WTC11 (cell line): ENCODE data around the gene OTUD3. TPM values are rescaled to one million over a fixed set of nuclear protein-coding genes. Genes with fewer than 3 reads are reported as not detected.

Experiments
- ATAC-seq: fragments of 200-7000 bp; cut with Tn5 transposase; 2 replicates; pipeline ENCODE4 v1.10.0; 2021; ENCODE audit warnings: mild to moderate bottlenecking, moderate library complexity
- CTCF ChIA-PET: fragments of 300-600 bp; sonication (Branson Sonifier 250); formaldehyde crosslinking; loops from one replicate; lab custom pipeline; 2021; ENCODE audit warnings: antibody characterized with exemption; lab: Charles Lee
- POLR2A ChIA-PET: fragments of 350-600 bp; sonication (Branson Sonifier 250); formaldehyde crosslinking; loops from one replicate; lab custom pipeline; 2021; ENCODE audit warnings: antibody characterized with exemption; lab: Charles Lee
- DNase-seq: peaks from one replicate; pipeline ENCODE4 v3.0.0; 2021; ENCODE audit warnings: low spot score
- H3K27ac Mint-ChIP-seq: 2 replicates; pipeline ENCODE4 v1.8.0; 2021; ENCODE audit warnings: mixed read lengths
- H3K27me3 Mint-ChIP-seq: 2 replicates; pipeline ENCODE4 v1.8.0; 2021; ENCODE audit warnings: low read depth, mild to moderate bottlenecking, moderate library complexity, mixed read lengths
- H3K36me3 Mint-ChIP-seq: 2 replicates; pipeline ENCODE4 v1.8.0; 2021; ENCODE audit warnings: mixed read lengths
- H3K4me1 Mint-ChIP-seq: 2 replicates; pipeline ENCODE4 v1.8.0; 2022; ENCODE audit warnings: mixed read lengths
- H3K4me3 Mint-ChIP-seq: 2 replicates; pipeline ENCODE4 v1.8.0; 2021; ENCODE audit warnings: mild to moderate bottlenecking, moderate library complexity, mixed read lengths
- H3K9me3 Mint-ChIP-seq: 2 replicates; pipeline ENCODE4 v1.8.0; 2021; ENCODE audit warnings: mixed read lengths
- CREB1 ChIP-seq: sonication (generic); formaldehyde crosslinking; IDR thresholded peaks from 2 replicates; pipeline ENCODE4 v1.8.0; 2023; ENCODE audit warnings: mild to moderate bottlenecking, missing genetic modification reagents
- CREM ChIP-seq: sonication (generic); formaldehyde crosslinking; IDR thresholded peaks from 2 replicates; pipeline ENCODE4 v1.8.1; 2022; ENCODE audit warnings: mild to moderate bottlenecking, missing genetic modification reagents, moderate library complexity
- EMX1 ChIP-seq: fragments of 250-450 bp; sonication (Bioruptor Pico); IDR thresholded peaks from 2 replicates; pipeline ENCODE4 v1.8.0; 2021; ENCODE audit warnings: mild to moderate bottlenecking
- ESRRA ChIP-seq: sonication (generic); formaldehyde crosslinking; IDR thresholded peaks from 2 replicates; pipeline ENCODE4 v1.8.1; 2022; ENCODE audit warnings: mild to moderate bottlenecking, missing genetic modification reagents, borderline replicate concordance
- FOXJ3 ChIP-seq: sonication (generic); formaldehyde crosslinking; IDR thresholded peaks from 2 replicates; pipeline ENCODE4 v1.9.0; 2021; ENCODE audit warnings: missing genetic modification reagents, mild to moderate bottlenecking, borderline replicate concordance
- IRF2 ChIP-seq: sonication (generic); formaldehyde crosslinking; IDR thresholded peaks from 2 replicates; pipeline ENCODE4 v1.8.0; 2022; ENCODE audit warnings: low read depth, missing genetic modification reagents, borderline replicate concordance
- JAZF1 ChIP-seq: fragments of 250-450 bp; sonication (Bioruptor Pico); IDR thresholded peaks from 2 replicates; pipeline ENCODE4 v1.9.0; 2021; ENCODE audit warnings: moderate library complexity, mild to moderate bottlenecking, inconsistent platforms
- MXD4 ChIP-seq: fragments of 250-450 bp; sonication (Bioruptor Pico); IDR thresholded peaks from 2 replicates; pipeline ENCODE4 v1.8.0; 2021; ENCODE audit warnings: mild to moderate bottlenecking, moderate library complexity, borderline replicate concordance
- MYBL2 ChIP-seq: sonication (generic); formaldehyde crosslinking; IDR thresholded peaks from 2 replicates; pipeline ENCODE4 v1.8.1; 2023; ENCODE audit warnings: mild to moderate bottlenecking, moderate library complexity, missing genetic modification reagents
- NFATC4 ChIP-seq: fragments of 250-450 bp; sonication (Bioruptor Pico); IDR thresholded peaks from 2 replicates; pipeline ENCODE4 v1.9.0; 2021; ENCODE audit warnings: mild to moderate bottlenecking
- NFE2L1 ChIP-seq: sonication (generic); formaldehyde crosslinking; IDR thresholded peaks from 2 replicates; pipeline ENCODE4 v1.8.1; 2023; ENCODE audit warnings: missing genetic modification reagents
- NR2C2 ChIP-seq: sonication (generic); formaldehyde crosslinking; IDR thresholded peaks from 2 replicates; pipeline ENCODE4 v1.8.0; 2022; ENCODE audit warnings: mild to moderate bottlenecking, missing genetic modification reagents
- PRRX2 ChIP-seq: fragments of 250-450 bp; sonication (Bioruptor Pico); IDR thresholded peaks from 2 replicates; pipeline ENCODE4 v1.8.0; 2021; ENCODE audit warnings: mild to moderate bottlenecking
- SMAD4 ChIP-seq: sonication (generic); formaldehyde crosslinking; IDR thresholded peaks from 2 replicates; pipeline ENCODE4 v1.8.0; 2022; ENCODE audit warnings: mild to moderate bottlenecking, missing genetic modification reagents
- SP1 ChIP-seq: sonication (generic); formaldehyde crosslinking; conservative IDR thresholded peaks from 2 replicates; pipeline ENCODE4 v1.8.1; 2022; ENCODE audit warnings: missing genetic modification reagents
- ZBTB21 ChIP-seq: sonication (generic); formaldehyde crosslinking; IDR thresholded peaks from 2 replicates; pipeline ENCODE4 v1.8.1; 2023; ENCODE audit warnings: mild to moderate bottlenecking, missing genetic modification reagents, borderline replicate concordance
- ZNF317 ChIP-seq: sonication (generic); formaldehyde crosslinking; IDR thresholded peaks from 2 replicates; pipeline ENCODE4 v1.8.1; 2023; ENCODE audit warnings: low read depth, mild to moderate bottlenecking, moderate library complexity, missing genetic modification reagents, borderline replicate concordance
- ZNF671 ChIP-seq: fragments of 250-450 bp; sonication (Bioruptor Pico); IDR thresholded peaks from 2 replicates; pipeline ENCODE4 v1.8.0; 2021; ENCODE audit warnings: mild to moderate bottlenecking
- total RNA-seq: library from RNA; stranded (reverse); gene quantifications from 3 replicates; pipeline ENCODE4 v1.2.3, GENCODE V29; 2021
- TF ChIP-seq, protein P1 (sequence below): sonication (generic); formaldehyde crosslinking; IDR thresholded peaks from 2 replicates; pipeline ENCODE4 v1.8.0; 2022; ENCODE audit warnings: missing genetic modification reagents
- TF ChIP-seq, protein P2 (sequence below): sonication (generic); formaldehyde crosslinking; IDR thresholded peaks from 2 replicates; pipeline ENCODE4 v1.8.1; 2023; ENCODE audit warnings: mild to moderate bottlenecking, missing genetic modification reagents, moderate library complexity
- TF ChIP-seq, protein P3 (sequence below): fragments of 250-450 bp; sonication (Bioruptor Pico); IDR thresholded peaks from 2 replicates; pipeline ENCODE4 v1.9.0; 2021; ENCODE audit warnings: mild to moderate bottlenecking, borderline replicate concordance
- TF ChIP-seq, protein P4 (sequence below): sonication (generic); formaldehyde crosslinking; conservative IDR thresholded peaks from 2 replicates; pipeline ENCODE4 v1.8.1; 2022; ENCODE audit warnings: mild to moderate bottlenecking, missing genetic modification reagents

OTUD3 gene
- total RNA-seq, 1 experiment from 2014 or later: 16.1 TPM

DNA sequence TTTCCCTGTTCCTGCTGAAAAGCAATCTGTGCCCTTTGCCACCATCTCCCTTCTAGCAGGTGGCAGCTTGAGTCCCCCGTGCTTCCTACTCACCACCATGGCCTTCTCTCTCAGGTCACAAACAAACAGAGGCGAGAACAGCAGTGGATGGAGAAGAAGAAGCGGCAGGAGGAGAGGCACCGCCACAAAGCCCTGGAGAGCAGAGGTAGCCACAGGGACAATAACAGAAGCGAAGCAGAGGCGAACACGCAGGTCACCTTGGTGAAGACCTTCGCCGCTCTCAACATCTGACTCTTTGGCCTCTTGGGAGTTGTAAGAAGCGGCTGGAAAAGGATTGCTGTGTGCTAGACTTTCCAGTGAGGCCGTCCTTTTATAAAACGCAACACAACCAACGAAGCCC, 25.3 kb downstream of the OTUD3 start (continued):
- TF ChIP-seq, protein P1, sequence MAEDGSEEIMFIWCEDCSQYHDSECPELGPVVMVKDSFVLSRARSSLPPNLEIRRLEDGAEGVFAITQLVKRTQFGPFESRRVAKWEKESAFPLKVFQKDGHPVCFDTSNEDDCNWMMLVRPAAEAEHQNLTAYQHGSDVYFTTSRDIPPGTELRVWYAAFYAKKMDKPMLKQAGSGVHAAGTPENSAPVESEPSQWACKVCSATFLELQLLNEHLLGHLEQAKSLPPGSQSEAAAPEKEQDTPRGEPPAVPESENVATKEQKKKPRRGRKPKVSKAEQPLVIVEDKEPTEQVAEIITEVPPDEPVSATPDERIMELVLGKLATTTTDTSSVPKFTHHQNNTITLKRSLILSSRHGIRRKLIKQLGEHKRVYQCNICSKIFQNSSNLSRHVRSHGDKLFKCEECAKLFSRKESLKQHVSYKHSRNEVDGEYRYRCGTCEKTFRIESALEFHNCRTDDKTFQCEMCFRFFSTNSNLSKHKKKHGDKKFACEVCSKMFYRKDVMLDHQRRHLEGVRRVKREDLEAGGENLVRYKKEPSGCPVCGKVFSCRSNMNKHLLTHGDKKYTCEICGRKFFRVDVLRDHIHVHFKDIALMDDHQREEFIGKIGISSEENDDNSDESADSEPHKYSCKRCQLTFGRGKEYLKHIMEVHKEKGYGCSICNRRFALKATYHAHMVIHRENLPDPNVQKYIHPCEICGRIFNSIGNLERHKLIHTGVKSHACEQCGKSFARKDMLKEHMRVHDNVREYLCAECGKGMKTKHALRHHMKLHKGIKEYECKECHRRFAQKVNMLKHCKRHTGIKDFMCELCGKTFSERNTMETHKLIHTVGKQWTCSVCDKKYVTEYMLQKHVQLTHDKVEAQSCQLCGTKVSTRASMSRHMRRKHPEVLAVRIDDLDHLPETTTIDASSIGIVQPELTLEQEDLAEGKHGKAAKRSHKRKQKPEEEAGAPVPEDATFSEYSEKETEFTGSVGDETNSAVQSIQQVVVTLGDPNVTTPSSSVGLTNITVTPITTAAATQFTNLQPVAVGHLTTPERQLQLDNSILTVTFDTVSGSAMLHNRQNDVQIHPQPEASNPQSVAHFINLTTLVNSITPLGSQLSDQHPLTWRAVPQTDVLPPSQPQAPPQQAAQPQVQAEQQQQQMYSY (CRISPR knock-in tag): no peak
- TF ChIP-seq SMAD4 (no peak), FOXJ3 (CRISPR knock-in tag) (no peak), JAZF1 (CRISPR knock-in tag) (no peak), EMX1 (CRISPR knock-in tag) (no peak), NFE2L1 (CRISPR knock-in tag) (no peak), CREB1 (no peak), IRF2 (CRISPR knock-in tag) (no peak), MYBL2 (CRISPR knock-in tag) (no peak), ESRRA (no peak), NR2C2 (CRISPR knock-in tag) (no peak)
- TF ChIP-seq, protein P2, sequence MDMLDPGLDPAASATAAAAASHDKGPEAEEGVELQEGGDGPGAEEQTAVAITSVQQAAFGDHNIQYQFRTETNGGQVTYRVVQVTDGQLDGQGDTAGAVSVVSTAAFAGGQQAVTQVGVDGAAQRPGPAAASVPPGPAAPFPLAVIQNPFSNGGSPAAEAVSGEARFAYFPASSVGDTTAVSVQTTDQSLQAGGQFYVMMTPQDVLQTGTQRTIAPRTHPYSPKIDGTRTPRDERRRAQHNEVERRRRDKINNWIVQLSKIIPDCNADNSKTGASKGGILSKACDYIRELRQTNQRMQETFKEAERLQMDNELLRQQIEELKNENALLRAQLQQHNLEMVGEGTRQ (CRISPR knock-in tag): no peak
- TF ChIP-seq, protein P3, sequence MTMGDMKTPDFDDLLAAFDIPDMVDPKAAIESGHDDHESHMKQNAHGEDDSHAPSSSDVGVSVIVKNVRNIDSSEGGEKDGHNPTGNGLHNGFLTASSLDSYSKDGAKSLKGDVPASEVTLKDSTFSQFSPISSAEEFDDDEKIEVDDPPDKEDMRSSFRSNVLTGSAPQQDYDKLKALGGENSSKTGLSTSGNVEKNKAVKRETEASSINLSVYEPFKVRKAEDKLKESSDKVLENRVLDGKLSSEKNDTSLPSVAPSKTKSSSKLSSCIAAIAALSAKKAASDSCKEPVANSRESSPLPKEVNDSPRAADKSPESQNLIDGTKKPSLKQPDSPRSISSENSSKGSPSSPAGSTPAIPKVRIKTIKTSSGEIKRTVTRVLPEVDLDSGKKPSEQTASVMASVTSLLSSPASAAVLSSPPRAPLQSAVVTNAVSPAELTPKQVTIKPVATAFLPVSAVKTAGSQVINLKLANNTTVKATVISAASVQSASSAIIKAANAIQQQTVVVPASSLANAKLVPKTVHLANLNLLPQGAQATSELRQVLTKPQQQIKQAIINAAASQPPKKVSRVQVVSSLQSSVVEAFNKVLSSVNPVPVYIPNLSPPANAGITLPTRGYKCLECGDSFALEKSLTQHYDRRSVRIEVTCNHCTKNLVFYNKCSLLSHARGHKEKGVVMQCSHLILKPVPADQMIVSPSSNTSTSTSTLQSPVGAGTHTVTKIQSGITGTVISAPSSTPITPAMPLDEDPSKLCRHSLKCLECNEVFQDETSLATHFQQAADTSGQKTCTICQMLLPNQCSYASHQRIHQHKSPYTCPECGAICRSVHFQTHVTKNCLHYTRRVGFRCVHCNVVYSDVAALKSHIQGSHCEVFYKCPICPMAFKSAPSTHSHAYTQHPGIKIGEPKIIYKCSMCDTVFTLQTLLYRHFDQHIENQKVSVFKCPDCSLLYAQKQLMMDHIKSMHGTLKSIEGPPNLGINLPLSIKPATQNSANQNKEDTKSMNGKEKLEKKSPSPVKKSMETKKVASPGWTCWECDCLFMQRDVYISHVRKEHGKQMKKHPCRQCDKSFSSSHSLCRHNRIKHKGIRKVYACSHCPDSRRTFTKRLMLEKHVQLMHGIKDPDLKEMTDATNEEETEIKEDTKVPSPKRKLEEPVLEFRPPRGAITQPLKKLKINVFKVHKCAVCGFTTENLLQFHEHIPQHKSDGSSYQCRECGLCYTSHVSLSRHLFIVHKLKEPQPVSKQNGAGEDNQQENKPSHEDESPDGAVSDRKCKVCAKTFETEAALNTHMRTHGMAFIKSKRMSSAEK (CRISPR knock-in tag): no peak

DNA sequence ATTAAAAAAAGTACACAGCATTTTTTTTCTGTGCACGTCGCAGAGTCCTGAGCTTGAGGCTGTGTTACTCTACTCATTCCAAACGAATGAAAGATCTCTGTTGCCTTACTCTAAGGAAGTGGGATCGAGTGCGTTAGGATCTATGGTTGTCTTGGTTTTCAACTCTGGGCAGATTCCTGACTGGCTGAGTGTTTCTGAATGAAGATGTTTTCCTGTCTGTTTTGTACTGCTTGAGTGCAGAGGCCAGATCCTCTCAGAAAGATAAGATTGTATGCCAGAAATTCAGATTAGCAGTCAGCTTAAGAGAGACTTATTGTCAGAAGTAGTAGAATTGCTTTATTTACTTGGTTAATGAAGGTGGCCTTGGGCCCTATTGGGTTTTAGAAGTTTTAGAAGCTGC, 27.2 kb downstream of the OTUD3 start:
- no peak for TF ChIP-seq SP1 (CRISPR knock-in tag)
- no peak for TF ChIP-seq ZNF317 (CRISPR knock-in tag)
- no peak for TF ChIP-seq PRRX2 (CRISPR knock-in tag)
- TF ChIP-seq, protein P3 (CRISPR knock-in tag): no peak
- TF ChIP-seq CREM: no peak
- TF ChIP-seq MXD4 (CRISPR knock-in tag): no peak
- no peak for TF ChIP-seq ZBTB21 (CRISPR knock-in tag)
- TF ChIP-seq CREB1: no peak
- no peak for TF ChIP-seq ZNF671
- no peak for TF ChIP-seq NFATC4 (CRISPR knock-in tag)
- TF ChIP-seq EMX1 (CRISPR knock-in tag): no peak
- TF ChIP-seq, protein P2 (CRISPR knock-in tag): no peak
- TF ChIP-seq, protein P4, sequence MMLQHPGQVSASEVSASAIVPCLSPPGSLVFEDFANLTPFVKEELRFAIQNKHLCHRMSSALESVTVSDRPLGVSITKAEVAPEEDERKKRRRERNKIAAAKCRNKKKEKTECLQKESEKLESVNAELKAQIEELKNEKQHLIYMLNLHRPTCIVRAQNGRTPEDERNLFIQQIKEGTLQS: no peak
- no peak overlapping the region for H3K4me3 Mint-ChIP-seq
- no peaks in the 10 kb centered on the region for H3K9me3 Mint-ChIP-seq
- ChIA-PET POLR2A (no interaction called here), CTCF (interaction anchor here (1.3 to 1.5 kb wide), 2 partner anchors 27 to 304 kb away, joined by 3 read pairs; partner anchors contain the start of gene OTUD3)
- DNase-seq (no peak), ATAC-seq (no peak)
- H3K27ac Mint-ChIP-seq: no peak overlapping the region
- H3K36me3 Mint-ChIP-seq: peaks cover 76% of the 10 kb centered on the region
- no peaks in the 10 kb centered on the region for H3K4me1 Mint-ChIP-seq
- H3K27me3 Mint-ChIP-seq: no peaks in the 10 kb centered on the region
